GM12878 (cell line): ENCODE results near the gene TTC22. TPM values are rescaled to one million over a fixed set of nuclear protein-coding genes. Genes with fewer than 3 reads are reported as not detected.
A peak's percentile ranks its signal among the peaks of the same experiment; 100 is the strongest.

Experiments used
- ATAC-seq: fragments of 200-7000 bp; cut with Tn5 transposase; 3 replicates; pipeline ENCODE4 v1.9.1; 2020; ENCODE audit warnings: mild to moderate bottlenecking, moderate library complexity
- BruUV-seq: library from RNA; stranded (reverse); fragments of 400-500 nt; replicated peaks from 2 replicates; lab custom pipeline; 2021; lab: Mats Ljungman, UMichigan
- CTCF ChIA-PET: fragments of 300-600 bp; sonication (Branson Sonifier 250); formaldehyde crosslinking; extraction: SDS; loops from one replicate; lab custom pipeline; 2021; ENCODE audit warnings: inconsistent platforms; lab: Yijun Ruan, JAX
- POLR2A ChIA-PET: fragments of 350-600 bp; formaldehyde crosslinking; extraction: SDS; loops from one replicate; lab custom pipeline; 2021; ENCODE audit warnings: inconsistent platforms; lab: Charles Lee
- RAD21 ChIA-PET: fragments of 300-600 bp; sonication (Branson Sonifier 250); formaldehyde crosslinking; loops from one replicate; lab custom pipeline; 2023; ENCODE audit warnings: antibody characterized with exemption; ENCODE audit not compliant: unreplicated experiment; lab: Charles Lee
- SMC1A ChIA-PET: fragments of 300-600 bp; sonication (Branson Sonifier 250); formaldehyde crosslinking; loops from one replicate; lab custom pipeline; 2023; ENCODE audit not compliant: unreplicated experiment, uncharacterized antibody; lab: Charles Lee
- DNase-seq: peaks from one replicate; pipeline ENCODE4 v3.0.0-alpha.2; 2011; ENCODE audit warnings: low read depth, low spot score
- FAIRE-seq: peaks from 3 replicates; lab custom pipeline; 2011; peaks lifted over from hg19 to GRCh38; lab: Jason Lieb, UNC
- H2AFZ ChIP-seq: 2 replicates; pipeline ENCODE4 v1.6.0; 2011; ENCODE audit warnings: low read depth, low read length, control low read depth; ENCODE audit not compliant: control insufficient read depth
- H3K27ac ChIP-seq: 2 replicates; pipeline ENCODE4 v1.5.1; 2011; ENCODE audit warnings: control low read depth; ENCODE audit not compliant: control insufficient read depth, insufficient read depth
- H3K27me3 ChIP-seq, 2 experiments: replicated peaks in 1 of 2; 2 replicates each; pipeline versions ENCODE4 v1.6.0 to v1.6.1; 2011; ENCODE audit warnings: low read length in 1 of 2; ENCODE audit not compliant: control insufficient read depth in 2 of 2, insufficient read depth in 2 of 2
- H3K36me3 ChIP-seq, 2 experiments: 2 replicates each; pipeline ENCODE4 v1.5.1; 2011; ENCODE audit warnings: low read length in 1 of 2; ENCODE audit not compliant: control insufficient read depth in 2 of 2, insufficient read depth in 2 of 2
- H3K4me1 ChIP-seq: 2 replicates; pipeline ENCODE4 v1.6.1; 2011; ENCODE audit warnings: mild to moderate bottlenecking, low read length, moderate library complexity, mixed read lengths; ENCODE audit not compliant: control insufficient read depth, insufficient read depth
- H3K4me2 ChIP-seq: 2 replicates; pipeline ENCODE4 v1.6.0; 2011; ENCODE audit warnings: control low read depth; ENCODE audit not compliant: control insufficient read depth, insufficient read depth
- H3K4me3 ChIP-seq: fragments of 200-600 bp; sonication (generic); 2 replicates; pipeline ENCODE4 v1.5.1; 2016
- H3K79me2 ChIP-seq: 2 replicates; pipeline ENCODE4 v1.6.0; 2011; ENCODE audit warnings: low read length; ENCODE audit not compliant: control insufficient read depth, insufficient read depth
- H3K9ac ChIP-seq: 2 replicates; pipeline ENCODE4 v1.8.0; 2011; ENCODE audit warnings: low read length, control low read depth, mixed read lengths; ENCODE audit not compliant: control insufficient read depth, insufficient read depth
- H3K9me3 ChIP-seq: replicated peaks from 3 replicates; pipeline ENCODE4 v1.5.1; 2011; ENCODE audit warnings: mild to moderate bottlenecking, low read length; ENCODE audit not compliant: control insufficient read depth, insufficient read depth
- H4K20me1 ChIP-seq: 2 replicates; pipeline ENCODE4 v1.6.0; 2011; ENCODE audit not compliant: control insufficient read depth, insufficient read depth
- EED ChIP-seq: sonication (generic); IDR thresholded peaks from 2 replicates; pipeline ENCODE4 v1.6.1; 2016; ENCODE audit warnings: antibody characterized with exemption, low read depth
- MTA3 ChIP-seq: IDR thresholded peaks from 2 replicates; pipeline ENCODE4 v1.6.1; 2012; ENCODE audit warnings: low read length, inconsistent platforms, borderline replicate concordance
- PKNOX1 ChIP-seq: fragments of 450-650 bp; IDR thresholded peaks from 2 replicates; pipeline ENCODE4 v1.6.1; 2016; ENCODE audit warnings: mild to moderate bottlenecking
- WGBS: methylation state at CpG from one replicate; pipeline ENCODE4 v1.1.6; 2016; ENCODE audit warnings: low lambda C conversion rate; ENCODE audit not compliant: insufficient replicate concordance, insufficient coverage; ENCODE audit errors: missing lambda C conversion rate; 5-methylcytosine and 5-hydroxymethylcytosine counted together
- in situ Hi-C: fragments of 300-500 bp; cut with MboI; formaldehyde crosslinking; loops from 9 replicates; pipeline ENCODE4 v1.14.3; 2018; ENCODE audit warnings: mixed read lengths
- intact Hi-C: fragments of 100-400 bp; cut with micrococcal nuclease; formaldehyde crosslinking; loops from one replicate; pipeline ENCODE4 v1.14.2; 2022; ENCODE audit not compliant: unreplicated experiment
- polyA plus RNA-seq, 11 experiments: library from polyadenylated mRNA; depleted of rRNA in 4 of 11; unstranded in 6 of 11; stranded (reverse) in 5 of 11; fragments of >200 nt; fragmentation: Nextera tagmentation in 4 of 11; fragmentation: Illumina TruSeq in 1 of 11; extraction: Ambion mirVana in 4 of 11; extraction: Trizol in 1 of 11; gene quantifications; 1 replicate in 1 of 11; 2 replicates in 10 of 11; pipeline versions ENCODE4 v1.2.1 to v1.2.3, GENCODE V29; 2011 to 2016; ENCODE audit warnings: inconsistent platforms in 2 of 11, missing spikeins in 2 of 11, low read depth in 1 of 11
- total RNA-seq, 4 experiments: library from RNA; depleted of rRNA in 3 of 4; stranded (reverse); fragments of >200 nt in 3 of 4; fragmentation: Illumina TruSeq in 1 of 4; extraction: Trizol in 1 of 4; gene quantifications; 2 replicates each; pipeline versions ENCODE4 v1.2.1 to v1.2.3, GENCODE V29; 2013 to 2021

The TTC22 gene
- total and polyA plus RNA-seq, 10 of the 15 experiments (the other 5 are each of a cell fraction or from before 2014, with no cell fraction given) = 0.64 to 5.1 (median 1.9) TPM

- no peak for TF ChIP-seq MTA3
Measured at GRCh38 chr1:54819195-54819536, 18.0 kb upstream of the TTC22 start (continued).

- no TSS peak for BruUV-seq
- ChIA-PET CTCF (interaction anchor here (7.6 kb wide), 1 partner anchor 18 kb away, joined by 44 read pairs; the partner anchor contains the start of gene TTC22), RAD21 (no interaction called here), POLR2A (no interaction called here), SMC1A (no interaction called here)
- TF ChIP-seq EED (no peak), PKNOX1 (0 out of 2 replicates have a peak, but pooled peaks have one; percentile 18)
- H3K9me3 ChIP-seq = no peaks in the 10 kb centered on the region; the same call in 2 of the 3 replicates
- H4K20me1 ChIP-seq = no peaks in the 10 kb centered on the region
- no peaks in the 10 kb centered on the region for H3K79me2 ChIP-seq
- intact Hi-C loops (no loop called here), in situ Hi-C loops (no loop called here)
- H3K9ac ChIP-seq = no peak overlapping the region
- ATAC-seq (no peak), DNase-seq (no peak), FAIRE-seq (no peak)
- H3K4me1 ChIP-seq = peaks cover 4% of the 10 kb centered on the region
- H3K4me2 ChIP-seq = no peak overlapping the region
- H3K27me3 ChIP-seq = no peaks in the 10 kb centered on the region
- no peaks in the 10 kb centered on the region for H3K36me3 ChIP-seq
- H3K27ac ChIP-seq = no peak overlapping the region
- no peak overlapping the region for H2AFZ ChIP-seq
- 37% methylated on average over 5 of the region's 5 CpGs for WGBS
- H3K4me3 ChIP-seq = no peak overlapping the region
Measured at GRCh38 chr1:54818461-54819194, 17.5 kb upstream of the TTC22 start.
